ENCODE measurements around the gene VPS52.
"Not testable (repeated sequence)": the region's sequence is repeated elsewhere in the genome, so short reads cannot be mapped to it uniquely, and the experiment has no call there.

GRCh38 chr6:33262490-33262889, 9.2 kb downstream of the VPS52 start:
- TF ChIP-seq FOXM1 (IDR thresholded peaks at IDR 0.05; ENCODE audit: borderline replicate concordance); ELF4 (IDR thresholded peaks at IDR 0.05); PKNOX1 (IDR thresholded peaks at IDR 0.05); TARDBP (IDR thresholded peaks at IDR 0.05); SP1 (IDR thresholded peaks at IDR 0.05); SUZ12 (IDR thresholded peaks at IDR 0.05): not testable (repeated sequence)
